Fibroblast of skin of right quadriceps (primary cell): ENCODE data around the gene KRT9.
"Not testable (repeated sequence)": the region's sequence is repeated elsewhere in the genome, so short reads cannot be mapped to it uniquely, and the experiment has no call there.

Experiments
- DNase-seq: peaks from one replicate; pipeline ENCODE4 v3.0.0-alpha.2; 2013

KRT9 gene, protein sequence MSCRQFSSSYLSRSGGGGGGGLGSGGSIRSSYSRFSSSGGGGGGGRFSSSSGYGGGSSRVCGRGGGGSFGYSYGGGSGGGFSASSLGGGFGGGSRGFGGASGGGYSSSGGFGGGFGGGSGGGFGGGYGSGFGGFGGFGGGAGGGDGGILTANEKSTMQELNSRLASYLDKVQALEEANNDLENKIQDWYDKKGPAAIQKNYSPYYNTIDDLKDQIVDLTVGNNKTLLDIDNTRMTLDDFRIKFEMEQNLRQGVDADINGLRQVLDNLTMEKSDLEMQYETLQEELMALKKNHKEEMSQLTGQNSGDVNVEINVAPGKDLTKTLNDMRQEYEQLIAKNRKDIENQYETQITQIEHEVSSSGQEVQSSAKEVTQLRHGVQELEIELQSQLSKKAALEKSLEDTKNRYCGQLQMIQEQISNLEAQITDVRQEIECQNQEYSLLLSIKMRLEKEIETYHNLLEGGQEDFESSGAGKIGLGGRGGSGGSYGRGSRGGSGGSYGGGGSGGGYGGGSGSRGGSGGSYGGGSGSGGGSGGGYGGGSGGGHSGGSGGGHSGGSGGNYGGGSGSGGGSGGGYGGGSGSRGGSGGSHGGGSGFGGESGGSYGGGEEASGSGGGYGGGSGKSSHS

DNA sequence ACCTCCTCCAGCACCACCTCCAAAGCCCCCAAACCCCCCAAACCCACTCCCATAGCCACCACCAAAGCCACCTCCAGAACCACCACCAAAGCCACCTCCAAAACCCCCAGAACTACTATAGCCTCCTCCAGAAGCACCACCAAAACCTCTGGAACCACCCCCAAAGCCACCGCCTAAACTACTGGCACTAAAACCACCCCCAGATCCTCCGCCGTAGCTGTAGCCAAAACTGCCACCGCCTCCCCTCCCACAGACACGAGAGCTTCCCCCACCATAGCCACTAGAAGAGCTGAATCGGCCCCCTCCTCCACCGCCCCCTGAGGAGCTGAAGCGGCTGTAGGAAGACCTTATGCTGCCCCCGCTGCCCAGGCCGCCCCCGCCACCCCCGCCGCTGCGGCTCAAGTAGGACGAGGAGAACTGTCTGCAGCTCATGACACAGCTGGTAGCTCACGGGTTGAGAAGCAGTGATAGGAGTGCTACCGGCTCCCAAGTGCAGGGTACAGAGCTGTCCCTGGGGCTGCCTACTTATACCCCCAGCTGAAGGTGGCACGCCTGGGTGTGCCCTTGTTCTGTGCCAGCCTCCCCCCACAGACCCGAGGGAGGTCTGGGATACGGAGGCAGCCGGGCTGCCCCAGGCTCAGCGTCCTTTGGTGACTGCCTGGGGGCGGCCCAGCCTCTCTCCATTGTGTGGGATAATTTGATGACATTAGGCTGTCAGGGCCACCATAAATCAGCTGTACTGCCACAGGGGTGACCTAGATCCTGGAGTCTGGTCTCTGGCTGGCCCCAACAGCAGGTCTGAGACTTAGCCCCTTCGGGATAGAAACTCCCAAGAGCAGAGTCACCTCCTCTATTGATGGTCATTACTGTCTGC is at the start of gene KRT9:
TSS of gene KRT9 (minus strand) at position 499 of the 874 bp plus-strand sequence. CDS start at position 432, 67 bp downstream.
- DNase-seq: no peak

- not testable (repeated sequence) for DNase-seq
Measured at GRCh38 chr17:41621435-41621817, 49.6 kb upstream of the KRT9 start.

DNA sequence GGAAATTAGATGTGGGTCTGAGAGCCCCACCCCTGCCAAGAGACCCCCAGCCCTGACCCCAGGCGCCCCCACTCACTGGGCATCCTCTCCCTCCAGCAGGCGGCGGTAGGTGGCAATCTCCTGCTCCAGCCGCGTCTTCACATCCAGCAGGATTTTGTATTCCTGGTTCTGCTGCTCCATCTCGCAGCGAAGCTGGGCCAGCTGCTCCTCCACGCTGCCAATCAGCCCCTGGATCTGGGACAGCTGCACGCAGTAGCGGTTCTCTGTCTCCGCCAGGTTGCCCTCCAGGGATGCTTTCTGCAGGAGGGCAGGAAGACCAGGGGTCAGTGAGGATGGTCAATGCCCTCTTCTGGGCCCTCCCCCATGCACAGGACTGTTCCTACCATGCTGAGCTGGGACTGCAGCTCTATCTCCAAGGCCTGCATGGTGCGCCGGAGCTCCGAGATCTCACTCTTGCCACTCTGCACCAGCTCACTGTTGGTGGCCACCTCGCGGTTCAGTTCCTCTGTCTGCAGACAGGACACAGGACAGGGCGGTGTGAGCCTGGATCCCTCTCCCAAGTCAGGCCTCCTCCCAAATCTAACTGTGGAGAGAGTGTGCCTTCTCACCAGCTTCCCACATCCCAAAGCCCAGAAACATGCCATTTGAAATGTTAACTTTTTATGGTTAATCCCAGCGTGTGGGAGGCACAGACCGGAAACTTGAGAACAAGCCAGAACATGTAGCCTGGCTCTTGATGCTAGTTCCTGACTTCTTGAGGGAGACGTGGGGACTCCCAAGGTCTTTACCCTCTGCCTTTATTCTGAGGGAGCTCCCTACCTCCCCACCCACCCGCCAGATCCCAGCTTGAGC is 49.0 kb upstream of the KRT9 start:
- peak; percentile 21 for DNase-seq

DNA sequence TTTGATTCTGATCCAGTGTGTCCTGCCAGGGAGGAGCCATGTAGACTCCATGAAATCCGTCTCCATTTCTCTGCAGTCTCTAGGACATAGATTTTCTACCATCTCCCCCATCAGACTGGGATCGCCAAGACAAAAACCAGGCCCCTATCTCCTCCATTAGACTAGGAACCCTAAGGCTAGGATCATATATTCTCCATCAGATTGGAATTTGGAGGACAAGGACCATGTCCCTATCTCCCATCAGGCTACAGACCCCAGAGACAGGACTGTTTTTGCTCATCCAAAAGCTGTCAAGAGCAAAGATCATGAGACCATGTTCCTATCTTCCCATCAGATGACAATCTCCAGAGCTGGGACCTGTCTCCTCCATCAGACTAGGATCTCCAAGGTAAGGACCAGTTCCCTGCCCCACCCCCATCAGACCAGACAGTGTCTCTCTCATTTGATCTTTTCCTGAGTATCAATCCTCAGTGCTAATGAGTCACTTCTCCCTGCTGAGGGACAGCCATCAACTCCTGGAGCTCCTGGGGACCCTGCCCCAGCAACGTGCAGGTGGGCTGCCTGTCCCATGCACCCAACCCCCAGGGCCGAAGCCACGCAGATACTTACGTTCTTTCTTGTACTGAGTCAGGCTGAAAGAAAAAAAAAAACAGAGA is 48.2 kb upstream of the KRT9 start:
- not testable (repeated sequence) for DNase-seq

GRCh38 chr17:41619036-41619926 is 47.4 kb upstream of the KRT9 start:
- DNase-seq: no peak

GRCh38 chr17:41618341-41619035 is 46.6 kb upstream of the KRT9 start:
- DNase-seq: no peak

DNA sequence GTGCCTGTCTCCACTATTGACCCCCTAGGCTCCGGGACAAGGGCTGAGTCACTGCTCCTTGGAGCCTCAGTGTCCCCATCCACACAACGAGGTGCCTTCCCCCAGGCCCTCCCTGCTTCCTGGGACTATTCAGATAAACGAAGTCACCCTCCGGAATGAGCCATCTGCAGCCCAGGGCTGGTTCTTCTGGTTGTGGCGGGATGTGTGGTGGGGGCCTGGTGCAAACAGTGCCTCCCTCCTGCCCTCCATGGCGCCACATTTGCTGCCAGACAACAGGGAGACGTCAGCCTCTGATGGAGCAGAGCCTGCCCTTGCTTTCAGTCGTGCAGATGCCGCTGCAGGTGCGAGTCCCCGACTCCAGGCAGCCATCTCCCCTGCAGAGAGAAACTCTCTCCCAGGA is 45.8 kb upstream of the KRT9 start:
- no peak for DNase-seq

- no peak for DNase-seq
Measured at GRCh38 chr17:41617136-41617535, 45.3 kb upstream of the KRT9 start.

- DNase-seq: not testable (repeated sequence)
Measured at GRCh38 chr17:41616486-41616885, 44.6 kb upstream of the KRT9 start.

DNA sequence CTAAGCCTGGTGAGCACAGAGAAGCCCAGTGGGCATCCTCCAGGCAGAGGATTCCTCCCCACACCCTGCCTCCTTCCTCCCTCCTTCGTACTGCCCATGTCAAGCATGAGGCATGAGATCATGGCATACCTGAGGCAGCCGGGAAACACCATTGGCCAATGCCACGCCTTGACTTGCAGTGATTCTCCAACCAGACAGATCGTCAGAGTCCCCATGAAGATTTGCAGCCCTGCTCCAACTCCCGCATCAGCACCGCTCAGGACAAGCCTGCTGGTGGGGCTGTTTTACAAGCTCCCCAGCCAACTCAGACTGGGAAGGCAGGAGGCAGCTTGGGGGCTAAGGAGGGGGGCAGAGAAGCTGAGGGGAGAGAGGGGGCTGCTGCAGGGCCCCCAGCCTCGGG is 43.6 kb upstream of the KRT9 start:
- no peak for DNase-seq

- not testable (repeated sequence) for DNase-seq
Measured at GRCh38 chr17:41614767-41615166, 42.9 kb upstream of the KRT9 start.

DNA sequence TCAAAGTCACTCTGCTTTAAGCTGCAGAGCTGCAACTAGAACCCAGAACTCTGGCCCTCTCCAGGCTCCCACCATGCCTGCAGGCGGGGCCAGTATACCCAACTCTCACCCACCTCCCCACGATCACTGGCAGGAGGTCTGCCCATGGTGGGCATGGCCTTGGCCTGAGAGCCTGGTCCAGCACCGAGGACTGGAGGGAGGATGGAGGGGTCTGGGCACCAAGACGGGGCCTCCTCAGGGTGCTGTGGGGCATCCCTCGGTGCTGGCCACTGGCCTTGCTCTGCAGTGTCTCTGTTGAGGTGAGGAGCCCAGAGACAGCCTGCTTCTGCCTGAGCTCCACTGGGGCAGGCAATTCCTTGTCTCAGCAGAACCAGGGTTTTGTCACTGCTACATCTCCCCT is 42.2 kb upstream of the KRT9 start:
- no peak for DNase-seq

DNA sequence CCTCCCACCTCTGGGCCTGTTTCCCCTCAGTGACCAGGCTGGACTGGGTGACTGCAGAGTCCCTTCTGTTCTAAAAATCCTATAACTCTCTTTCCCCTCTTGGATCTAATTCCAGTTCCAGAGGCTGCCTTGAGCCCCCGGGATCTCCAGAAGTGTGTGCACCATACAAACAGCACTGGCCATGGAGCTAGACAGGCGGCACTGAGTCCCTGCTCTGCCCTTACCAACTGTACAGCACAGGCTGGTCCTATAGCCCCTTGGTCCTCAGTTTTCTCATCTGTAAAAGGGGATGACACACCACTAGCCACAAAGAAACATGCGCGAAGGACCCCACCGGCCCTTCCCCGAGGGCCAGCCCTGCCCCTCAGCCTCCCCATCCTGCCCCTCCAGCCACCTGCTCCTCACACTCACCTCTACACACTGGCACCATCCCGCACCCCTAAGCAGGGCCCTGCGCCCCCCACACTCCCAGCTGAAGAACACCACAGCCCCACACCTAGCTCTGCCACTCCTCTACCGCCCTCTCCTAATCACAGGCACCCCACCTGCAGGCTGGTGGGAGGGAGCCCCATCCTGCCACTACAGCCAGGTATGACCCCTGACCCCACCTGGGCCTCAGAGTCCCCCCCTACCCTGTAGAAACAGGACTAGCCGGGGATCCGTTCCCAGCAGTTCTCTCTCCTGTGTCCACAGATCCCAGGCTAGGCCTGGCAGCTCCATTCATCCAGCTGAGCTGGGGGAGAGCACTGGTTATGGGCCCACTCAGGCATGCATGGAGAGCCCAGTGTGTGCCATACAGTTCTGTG is 41.6 kb upstream of the KRT9 start:
- no peak for DNase-seq

DNA sequence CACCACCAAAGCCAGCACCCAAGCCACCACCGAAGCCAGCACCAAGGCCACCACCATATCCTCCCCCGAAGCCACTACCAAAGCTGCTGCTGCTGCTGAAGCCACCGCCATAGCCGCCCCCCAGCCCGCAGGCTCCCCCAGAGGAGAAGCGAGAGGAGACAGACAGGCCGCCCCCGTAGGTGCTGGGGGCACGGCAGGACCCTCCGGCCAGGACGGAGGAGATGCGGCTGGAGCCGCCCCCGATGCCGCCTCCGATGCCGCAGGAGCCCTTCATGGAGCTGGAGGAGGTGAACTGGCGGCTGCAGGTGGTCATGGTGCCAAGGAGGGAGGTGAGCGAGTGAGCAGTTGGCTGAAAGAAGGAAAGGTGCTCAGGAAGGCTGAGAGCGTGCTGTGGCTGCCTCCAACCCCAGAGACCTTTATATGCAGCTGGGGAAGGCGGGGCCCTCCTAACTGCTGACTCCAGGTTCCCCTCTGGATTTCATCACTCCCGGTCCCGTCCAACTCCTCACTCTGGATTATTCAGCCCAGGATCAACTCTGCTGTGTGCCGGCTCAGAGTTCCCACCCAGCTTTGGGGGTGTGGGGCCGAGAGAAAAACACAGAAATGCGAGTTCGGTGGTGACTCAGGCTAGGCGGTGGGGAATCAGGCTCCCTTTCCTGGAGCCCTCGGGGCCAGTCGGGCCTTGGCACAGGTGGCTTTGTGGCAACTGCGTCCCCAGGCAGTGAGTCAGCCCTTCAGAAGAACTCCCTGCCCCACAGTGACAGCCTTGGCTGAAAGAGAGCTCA is 40.7 kb upstream of the KRT9 start, which contains the start of gene KRT16:
TSS of gene KRT16 (minus strand) at position 392 of the 785 bp plus-strand sequence. CDS start at position 313, 79 bp downstream.
- peak; percentile 15 for DNase-seq

DNA sequence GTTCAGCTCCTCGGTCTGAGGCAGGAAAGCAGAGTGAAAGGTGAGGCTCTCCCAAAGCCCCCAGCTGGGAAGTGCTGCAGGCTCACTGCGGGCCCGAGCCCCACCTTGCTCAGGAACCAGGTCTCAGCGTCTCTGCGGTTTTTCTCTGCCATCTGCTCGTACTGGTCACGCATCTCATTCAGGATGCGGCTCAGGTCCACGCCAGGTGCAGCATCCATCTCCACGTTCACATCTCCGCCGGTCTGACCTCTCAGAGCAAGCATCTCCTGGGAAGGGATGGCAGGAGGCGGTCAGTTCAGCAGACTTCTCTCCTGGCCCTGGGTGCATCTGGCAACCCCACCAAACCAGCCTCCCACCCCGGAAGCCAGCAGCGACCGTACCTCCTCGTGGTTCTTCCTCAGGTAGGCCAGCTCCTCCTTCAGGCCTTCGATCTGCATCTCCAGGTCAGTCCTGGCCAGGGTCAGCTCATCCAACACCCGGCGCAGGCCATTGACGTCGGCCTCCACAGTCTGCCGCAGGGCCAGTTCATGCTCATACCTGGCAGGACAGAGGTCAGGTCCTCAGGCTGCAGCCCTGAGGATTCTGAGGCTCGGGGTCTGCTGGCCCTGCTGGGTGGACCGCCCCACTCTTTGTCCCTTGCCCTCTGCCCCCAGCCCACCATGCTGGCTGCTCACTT is 39.2 kb upstream of the KRT9 start:
- DNase-seq: no peak

GRCh38 chr17:41610061-41610517 is 38.2 kb upstream of the KRT9 start:
- DNase-seq: not testable (repeated sequence)

DNA sequence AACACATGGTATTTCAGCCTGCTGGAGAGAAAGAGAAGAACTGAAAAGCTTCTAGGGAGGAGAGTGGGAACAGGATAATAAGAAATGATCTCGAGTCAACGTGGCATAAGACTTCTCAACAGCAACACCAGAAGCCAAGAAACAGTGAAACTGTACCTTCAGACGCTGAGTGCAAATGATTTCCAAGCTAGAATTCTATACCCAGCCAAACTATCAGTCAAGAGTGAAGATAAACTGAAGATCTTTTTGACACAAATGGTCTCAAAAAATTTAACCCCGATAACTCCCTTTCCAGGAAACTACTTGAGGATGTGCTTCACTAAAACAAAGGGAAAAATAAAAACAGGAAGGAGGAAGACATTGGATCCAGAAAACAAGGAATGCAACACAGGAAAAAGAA is 35.1 kb upstream of the KRT9 start:
- not testable (repeated sequence) for DNase-seq

GRCh38 chr17:41602524-41602923 is 30.7 kb upstream of the KRT9 start:
- DNase-seq: no peak
